GM12875 (cell line): Measurements from ENCODE around the gene NKRF.

Experiments used
- H3K4me3 ChIP-seq: one replicate; pipeline ENCODE4 v1.5.1; 2011; ENCODE audit warnings: low read depth, low read length, control low read depth
- TF ChIP-seq, protein P1 (sequence below): IDR thresholded peaks from 2 replicates; pipeline ENCODE4 v1.5.1; 2011; ENCODE audit warnings: low read depth, mild to moderate bottlenecking, control low read depth, inconsistent platforms, low read length, moderate library complexity, borderline replicate concordance; ENCODE audit not compliant: insufficient read depth

Gene NKRF

DNA sequence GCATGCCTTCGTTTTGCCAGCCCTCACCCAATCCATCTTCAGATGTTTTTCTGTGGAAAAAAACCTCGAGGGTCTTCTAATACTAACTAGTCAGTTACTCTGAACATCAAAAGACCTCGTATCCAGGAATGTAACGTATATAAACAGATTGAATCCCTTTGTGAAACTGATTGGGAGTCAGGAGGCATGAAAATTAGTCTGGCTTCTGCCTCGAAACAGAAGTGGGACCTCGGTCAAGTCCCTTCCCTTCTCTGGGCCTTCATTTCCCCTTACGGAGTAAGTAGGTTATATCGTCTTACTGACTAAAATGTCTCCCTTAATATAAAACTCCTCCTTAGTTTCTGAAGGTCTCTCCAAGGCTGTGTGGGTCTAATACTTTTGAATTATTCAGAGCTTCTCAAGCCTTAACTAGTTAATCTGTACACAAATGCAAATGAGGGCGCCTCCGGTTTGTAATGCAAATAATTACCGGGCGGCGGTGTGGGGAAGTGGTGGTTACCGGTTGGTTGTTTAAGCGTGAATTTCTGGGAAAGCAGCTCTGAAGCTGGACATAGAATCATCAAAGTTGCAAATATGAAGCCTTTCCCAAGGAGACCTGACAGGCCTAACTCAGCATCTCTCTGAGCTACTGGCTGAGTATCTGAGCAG lies 11.4 kb upstream of the NKRF start:
- no peak overlapping the region for H3K4me3 ChIP-seq
- TF ChIP-seq, protein P1, sequence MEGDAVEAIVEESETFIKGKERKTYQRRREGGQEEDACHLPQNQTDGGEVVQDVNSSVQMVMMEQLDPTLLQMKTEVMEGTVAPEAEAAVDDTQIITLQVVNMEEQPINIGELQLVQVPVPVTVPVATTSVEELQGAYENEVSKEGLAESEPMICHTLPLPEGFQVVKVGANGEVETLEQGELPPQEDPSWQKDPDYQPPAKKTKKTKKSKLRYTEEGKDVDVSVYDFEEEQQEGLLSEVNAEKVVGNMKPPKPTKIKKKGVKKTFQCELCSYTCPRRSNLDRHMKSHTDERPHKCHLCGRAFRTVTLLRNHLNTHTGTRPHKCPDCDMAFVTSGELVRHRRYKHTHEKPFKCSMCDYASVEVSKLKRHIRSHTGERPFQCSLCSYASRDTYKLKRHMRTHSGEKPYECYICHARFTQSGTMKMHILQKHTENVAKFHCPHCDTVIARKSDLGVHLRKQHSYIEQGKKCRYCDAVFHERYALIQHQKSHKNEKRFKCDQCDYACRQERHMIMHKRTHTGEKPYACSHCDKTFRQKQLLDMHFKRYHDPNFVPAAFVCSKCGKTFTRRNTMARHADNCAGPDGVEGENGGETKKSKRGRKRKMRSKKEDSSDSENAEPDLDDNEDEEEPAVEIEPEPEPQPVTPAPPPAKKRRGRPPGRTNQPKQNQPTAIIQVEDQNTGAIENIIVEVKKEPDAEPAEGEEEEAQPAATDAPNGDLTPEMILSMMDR: no peak

DNA sequence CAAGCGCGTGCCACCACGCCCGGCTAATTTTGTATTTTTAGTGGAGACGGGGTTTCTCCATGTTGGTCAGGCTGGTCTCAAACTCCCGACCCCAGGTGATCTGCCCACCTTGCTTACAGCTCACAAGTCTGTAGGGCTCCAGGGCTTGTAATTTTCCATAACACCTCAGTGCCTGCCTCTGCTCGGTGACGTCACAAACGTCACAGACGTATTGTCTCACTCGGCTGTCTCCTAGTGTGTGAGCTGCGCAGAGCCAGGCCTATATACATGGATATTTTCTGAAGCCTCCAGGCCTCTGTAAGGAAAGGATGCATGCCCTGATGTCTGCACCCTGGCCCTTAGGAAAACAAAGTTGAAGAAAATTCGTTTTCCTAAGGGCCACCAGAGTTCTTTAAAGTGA lies 8.6 kb upstream of the NKRF start:
- no peak overlapping the region for H3K4me3 ChIP-seq
- TF ChIP-seq, protein P1: no peak

DNA sequence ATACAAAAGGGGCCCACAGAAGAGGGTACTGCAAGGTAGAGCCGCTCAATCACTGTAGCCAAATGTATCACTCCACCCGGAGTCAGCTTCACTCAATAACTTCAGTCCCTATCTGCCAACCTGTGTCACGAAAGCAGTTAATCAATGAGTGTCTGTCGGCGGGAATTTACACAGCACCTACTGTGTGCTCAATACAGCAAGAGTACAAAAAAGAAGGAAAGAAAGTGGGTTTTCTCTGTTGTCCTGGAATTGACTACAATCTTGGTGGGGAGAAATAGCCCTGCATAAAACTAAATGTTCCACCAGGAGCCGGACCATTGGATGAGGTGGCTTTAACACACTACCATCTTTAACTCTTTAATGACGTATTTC lies 780 bp upstream of the NKRF start:
- H3K4me3 ChIP-seq: peak overlapping the region; percentile 97
- TF ChIP-seq, protein P1: no peak

DNA sequence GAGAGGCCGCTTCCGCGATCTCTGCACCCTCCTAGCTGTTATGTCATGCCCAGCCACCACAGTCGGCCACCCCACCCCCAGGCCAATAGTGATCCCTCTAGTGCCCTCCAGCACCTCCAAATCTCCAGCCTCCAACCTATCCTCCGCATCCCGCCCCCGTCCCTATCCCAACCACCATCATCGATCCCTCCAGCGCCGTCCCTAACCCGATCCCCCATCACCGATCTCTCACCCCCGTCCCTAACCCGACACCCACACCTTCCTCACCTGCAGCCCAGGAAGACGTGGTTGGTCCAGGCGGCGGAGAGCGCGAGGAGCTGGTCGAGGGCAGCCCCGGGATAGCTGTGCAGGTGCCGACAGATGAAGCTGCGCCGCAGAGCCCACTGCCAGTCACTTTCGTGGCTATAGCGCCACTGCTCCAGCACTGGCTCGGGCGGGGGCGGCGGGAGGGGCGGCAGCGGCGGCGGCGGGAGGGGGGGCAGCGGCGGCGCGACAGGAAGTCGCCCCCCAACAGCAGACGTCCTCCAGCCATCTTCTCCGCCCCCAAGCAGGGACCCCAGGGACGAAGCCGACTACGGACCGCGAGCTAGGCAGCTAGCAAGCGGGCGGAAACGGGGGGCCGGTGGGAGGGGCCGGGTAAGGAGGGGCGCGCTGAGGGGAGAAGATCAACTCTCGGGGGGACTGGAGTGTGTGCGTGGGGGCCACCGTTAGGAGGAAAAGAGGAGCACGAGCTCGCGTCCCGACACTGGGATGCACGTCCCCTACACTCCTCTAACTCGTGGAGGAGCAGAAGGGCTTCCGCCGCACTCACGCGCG lies 552 bp downstream of the NKRF start:
- H3K4me3 ChIP-seq: peak overlapping the region; percentile 97
- TF ChIP-seq, protein P1: no peak

DNA sequence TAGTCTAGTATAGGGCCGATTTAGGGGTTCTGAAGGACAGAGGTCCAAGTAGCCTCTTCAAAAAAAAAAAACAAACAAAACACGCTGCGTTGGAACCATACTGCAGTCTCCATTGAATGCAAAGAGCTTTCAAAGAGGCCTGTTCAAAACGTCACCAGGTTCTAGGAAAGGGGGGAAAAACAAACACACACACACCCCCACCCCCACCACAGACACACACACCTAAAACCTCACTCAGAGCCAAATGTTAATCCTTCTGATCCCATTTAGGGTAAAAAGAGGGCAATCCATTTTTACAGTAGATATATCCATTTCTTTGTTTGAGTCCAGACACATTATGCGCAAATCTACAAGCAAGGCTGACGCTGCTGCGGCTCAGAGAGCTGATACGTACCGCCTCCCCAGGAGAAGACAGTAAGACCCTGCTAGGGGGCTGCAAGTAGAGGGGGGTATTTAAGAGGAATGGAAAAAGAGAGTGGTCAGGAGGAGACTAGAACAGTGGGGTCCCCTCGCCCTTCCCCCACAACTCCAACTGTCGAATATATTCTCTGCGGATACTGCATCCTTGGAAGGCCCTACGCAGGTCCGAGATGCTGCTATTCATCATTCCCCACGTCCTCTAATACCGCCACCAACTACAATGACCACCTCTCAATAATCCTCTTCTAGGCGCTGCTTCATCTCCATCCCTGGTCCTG lies 1.3 kb downstream of the NKRF start:
- TF ChIP-seq, protein P1: no peak
- peak overlapping the region; percentile 97 for H3K4me3 ChIP-seq

DNA sequence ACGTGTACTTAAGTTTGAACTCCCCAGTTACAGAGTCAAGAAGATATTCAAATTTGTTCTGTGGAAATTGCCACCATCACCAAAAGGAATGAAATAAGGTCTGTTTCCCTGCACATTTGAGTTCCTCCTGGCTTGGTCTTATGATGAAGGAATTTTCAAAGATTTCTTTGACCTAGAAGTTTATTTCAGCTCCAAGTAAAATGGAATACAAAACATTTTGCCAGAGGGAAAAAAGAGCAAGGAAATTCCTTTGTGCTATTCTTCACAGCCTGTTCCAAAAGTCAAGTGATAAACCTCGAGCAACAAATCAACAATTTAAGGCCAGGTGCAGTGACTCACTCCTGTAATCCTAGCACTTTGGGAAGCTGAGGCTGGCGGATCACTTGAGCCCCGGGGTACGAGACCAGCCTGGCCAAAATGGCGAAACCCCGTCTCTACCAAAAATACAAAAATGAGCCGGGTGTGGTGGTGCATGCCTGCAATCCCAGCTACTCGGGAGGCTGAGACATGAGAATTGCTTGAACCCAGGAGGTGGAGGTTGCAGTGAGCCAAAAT lies 3.4 kb downstream of the NKRF start:
- H3K4me3 ChIP-seq: no peak overlapping the region
- TF ChIP-seq, protein P1: no peak
